HepG2 (cell line): Measurements from ENCODE around the gene PAK1. TPM values are rescaled to one million over a fixed set of nuclear protein-coding genes. Genes with fewer than 3 reads are reported as not detected.

ENCODE experiments used
- ARID3A ChIP-seq: IDR thresholded peaks from 2 replicates; pipeline ENCODE4 v1.6.1; 2012; ENCODE audit warnings: low read depth, low read length, improper control_type of control experiment
- CREM ChIP-seq, 2 experiments: sonication (generic) in 1 of 2; formaldehyde crosslinking in 1 of 2; IDR thresholded peaks; 2 replicates each; pipeline versions ENCODE4 v1.4.0 to v1.6.1; 2016 to 2020; ENCODE audit warnings: antibody characterized with exemption in 1 of 2, mild to moderate bottlenecking in 1 of 2, missing genetic modification reagents in 1 of 2
- HNRNPH1 ChIP-seq: fragments of 200-400 bp; formaldehyde crosslinking; optimal IDR thresholded peaks from 2 replicates; pipeline ENCODE3; 2017; ENCODE audit warnings: mild to moderate bottlenecking, low read depth, low read length
- IRF2 ChIP-seq: IDR thresholded peaks from 2 replicates; pipeline ENCODE4 v1.6.1; 2018; ENCODE audit warnings: missing genetic modification reagents, missing compliant biosample characterization
- MIER3 ChIP-seq: IDR thresholded peaks from 2 replicates; pipeline ENCODE4 v1.6.1; 2016; ENCODE audit warnings: missing compliant biosample characterization, borderline replicate concordance
- NFKB2 ChIP-seq: sonication (generic); formaldehyde crosslinking; IDR thresholded peaks from 2 replicates; pipeline ENCODE4 v1.4.0; 2020; ENCODE audit warnings: missing genetic modification reagents, borderline replicate concordance
- RELA ChIP-seq: sonication (generic); formaldehyde crosslinking; IDR thresholded peaks from 2 replicates; pipeline ENCODE4 v1.4.0; 2020; ENCODE audit warnings: missing genetic modification reagents
- REXO4 ChIP-seq: sonication (generic); formaldehyde crosslinking; IDR thresholded peaks from 2 replicates; pipeline ENCODE4 v1.8.0; 2022; ENCODE audit warnings: missing genetic modification reagents, mild to moderate bottlenecking, borderline replicate concordance
- RNF2 ChIP-seq: fragments of 450-650 bp; conservative IDR thresholded peaks from 2 replicates; pipeline ENCODE4 v1.6.1; 2016; ENCODE audit warnings: low read depth
- TRIM24 ChIP-seq: sonication (generic); formaldehyde crosslinking; IDR thresholded peaks from 2 replicates; pipeline ENCODE4 v1.8.0; 2022; ENCODE audit warnings: mild to moderate bottlenecking, missing genetic modification reagents
- ZFP36L1 ChIP-seq: sonication (generic); formaldehyde crosslinking; IDR thresholded peaks from 2 replicates; pipeline ENCODE4 v1.8.0; 2022; ENCODE audit warnings: mild to moderate bottlenecking, missing genetic modification reagents, moderate library complexity
- ZNF607 ChIP-seq: sonication (generic); formaldehyde crosslinking; IDR thresholded peaks from 2 replicates; pipeline ENCODE4 v1.5.1; 2020; ENCODE audit warnings: missing genetic modification reagents, mild to moderate bottlenecking, borderline replicate concordance
- polyA plus RNA-seq, 8 experiments: library from polyadenylated mRNA; depleted of rRNA in 3 of 8; stranded (reverse) in 7 of 8; unstranded in 1 of 8; fragments of >200 nt; fragmentation: Illumina TruSeq in 4 of 8; extraction: Trizol in 4 of 8; gene quantifications; 2 replicates each; pipeline versions ENCODE4 v1.2.1 to v1.2.3, GENCODE V29; 2011 to 2016; ENCODE audit warnings: low read depth in 4 of 8, missing spikeins in 1 of 8, mixed read lengths in 1 of 8; ENCODE audit not compliant: insufficient read depth in 1 of 8
- total RNA-seq, 5 experiments: library from RNA; depleted of rRNA; stranded (reverse); fragments of >200 nt; fragmentation: Illumina TruSeq; extraction: Trizol; gene quantifications; 2 replicates each; pipeline ENCODE4 v1.2.3, GENCODE V29; 2016; ENCODE audit warnings: low read depth in 1 of 5
- TF ChIP-seq, protein P1 (sequence below): sonication (generic); formaldehyde crosslinking; IDR thresholded peaks from 2 replicates; pipeline ENCODE4 v1.4.0; 2020; ENCODE audit warnings: missing genetic modification reagents, borderline replicate concordance
- TF ChIP-seq, protein P2 (sequence below): sonication (generic); formaldehyde crosslinking; IDR thresholded peaks from 2 replicates; pipeline ENCODE4 v1.5.0; 2020; ENCODE audit warnings: mild to moderate bottlenecking, missing genetic modification reagents, moderate library complexity
- TF ChIP-seq, protein P3 (sequence below): sonication (generic); formaldehyde crosslinking; IDR thresholded peaks from 2 replicates; pipeline ENCODE4 v1.8.1; 2022; ENCODE audit warnings: low read depth, mild to moderate bottlenecking, missing genetic modification reagents
- TF ChIP-seq, protein P4 (sequence below): sonication (generic); formaldehyde crosslinking; IDR thresholded peaks from 2 replicates; pipeline ENCODE4 v1.4.0; 2020; ENCODE audit warnings: missing genetic modification reagents

PAK1 gene
- total and polyA plus RNA-seq, 2 of the 13 experiments (the other 11 are each of a cell fraction or from before 2014, with no cell fraction given) = 1.5 to 4.3 TPM

- no peak for TF ChIP-seq ZNF607 (CRISPR knock-in tag)
- TF ChIP-seq, protein P1, sequence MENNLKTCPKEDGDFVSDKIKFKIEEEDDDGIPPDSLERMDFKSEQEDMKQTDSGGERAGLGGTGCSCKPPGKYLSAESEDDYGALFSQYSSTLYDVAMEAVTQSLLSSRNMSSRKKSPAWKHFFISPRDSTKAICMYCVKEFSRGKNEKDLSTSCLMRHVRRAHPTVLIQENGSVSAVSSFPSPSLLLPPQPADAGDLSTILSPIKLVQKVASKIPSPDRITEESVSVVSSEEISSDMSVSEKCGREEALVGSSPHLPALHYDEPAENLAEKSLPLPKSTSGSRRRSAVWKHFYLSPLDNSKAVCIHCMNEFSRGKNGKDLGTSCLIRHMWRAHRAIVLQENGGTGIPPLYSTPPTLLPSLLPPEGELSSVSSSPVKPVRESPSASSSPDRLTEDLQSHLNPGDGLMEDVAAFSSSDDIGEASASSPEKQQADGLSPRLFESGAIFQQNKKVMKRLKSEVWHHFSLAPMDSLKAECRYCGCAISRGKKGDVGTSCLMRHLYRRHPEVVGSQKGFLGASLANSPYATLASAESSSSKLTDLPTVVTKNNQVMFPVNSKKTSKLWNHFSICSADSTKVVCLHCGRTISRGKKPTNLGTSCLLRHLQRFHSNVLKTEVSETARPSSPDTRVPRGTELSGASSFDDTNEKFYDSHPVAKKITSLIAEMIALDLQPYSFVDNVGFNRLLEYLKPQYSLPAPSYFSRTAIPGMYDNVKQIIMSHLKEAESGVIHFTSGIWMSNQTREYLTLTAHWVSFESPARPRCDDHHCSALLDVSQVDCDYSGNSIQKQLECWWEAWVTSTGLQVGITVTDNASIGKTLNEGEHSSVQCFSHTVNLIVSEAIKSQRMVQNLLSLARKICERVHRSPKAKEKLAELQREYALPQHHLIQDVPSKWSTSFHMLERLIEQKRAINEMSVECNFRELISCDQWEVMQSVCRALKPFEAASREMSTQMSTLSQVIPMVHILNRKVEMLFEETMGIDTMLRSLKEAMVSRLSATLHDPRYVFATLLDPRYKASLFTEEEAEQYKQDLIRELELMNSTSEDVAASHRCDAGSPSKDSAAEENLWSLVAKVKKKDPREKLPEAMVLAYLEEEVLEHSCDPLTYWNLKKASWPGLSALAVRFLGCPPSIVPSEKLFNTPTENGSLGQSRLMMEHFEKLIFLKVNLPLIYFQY = peak; percentile 53; the same call in 1 of the 2 replicates
- no peak for TF ChIP-seq RNF2
- TF ChIP-seq TRIM24 (CRISPR knock-in tag) = no peak
- TF ChIP-seq CREM (IDR thresholded peaks at IDR 0.05) = no peak
- no peak for TF ChIP-seq CREM (CRISPR knock-in tag; IDR thresholded peaks at IDR 0.05)
- TF ChIP-seq IRF2 (CRISPR knock-in tag) = peak; percentile 50; the same call in 1 of the 2 replicates
- 0 out of 2 replicates have a peak, but pooled peaks have one; percentile 46 for TF ChIP-seq MIER3 (CRISPR knock-in tag)
- no peak for TF ChIP-seq REXO4 (CRISPR knock-in tag)
- no peak for TF ChIP-seq NFKB2 (CRISPR knock-in tag)
- no peak for TF ChIP-seq ARID3A
- peak; percentile 45; the same call in 1 of the 2 replicates for TF ChIP-seq ZFP36L1 (CRISPR knock-in tag)
- TF ChIP-seq HNRNPH1 = no peak
- TF ChIP-seq, protein P2, sequence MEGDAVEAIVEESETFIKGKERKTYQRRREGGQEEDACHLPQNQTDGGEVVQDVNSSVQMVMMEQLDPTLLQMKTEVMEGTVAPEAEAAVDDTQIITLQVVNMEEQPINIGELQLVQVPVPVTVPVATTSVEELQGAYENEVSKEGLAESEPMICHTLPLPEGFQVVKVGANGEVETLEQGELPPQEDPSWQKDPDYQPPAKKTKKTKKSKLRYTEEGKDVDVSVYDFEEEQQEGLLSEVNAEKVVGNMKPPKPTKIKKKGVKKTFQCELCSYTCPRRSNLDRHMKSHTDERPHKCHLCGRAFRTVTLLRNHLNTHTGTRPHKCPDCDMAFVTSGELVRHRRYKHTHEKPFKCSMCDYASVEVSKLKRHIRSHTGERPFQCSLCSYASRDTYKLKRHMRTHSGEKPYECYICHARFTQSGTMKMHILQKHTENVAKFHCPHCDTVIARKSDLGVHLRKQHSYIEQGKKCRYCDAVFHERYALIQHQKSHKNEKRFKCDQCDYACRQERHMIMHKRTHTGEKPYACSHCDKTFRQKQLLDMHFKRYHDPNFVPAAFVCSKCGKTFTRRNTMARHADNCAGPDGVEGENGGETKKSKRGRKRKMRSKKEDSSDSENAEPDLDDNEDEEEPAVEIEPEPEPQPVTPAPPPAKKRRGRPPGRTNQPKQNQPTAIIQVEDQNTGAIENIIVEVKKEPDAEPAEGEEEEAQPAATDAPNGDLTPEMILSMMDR (CRISPR knock-in tag) = no peak
- no peak for TF ChIP-seq RELA (CRISPR knock-in tag)
- TF ChIP-seq, protein P3, sequence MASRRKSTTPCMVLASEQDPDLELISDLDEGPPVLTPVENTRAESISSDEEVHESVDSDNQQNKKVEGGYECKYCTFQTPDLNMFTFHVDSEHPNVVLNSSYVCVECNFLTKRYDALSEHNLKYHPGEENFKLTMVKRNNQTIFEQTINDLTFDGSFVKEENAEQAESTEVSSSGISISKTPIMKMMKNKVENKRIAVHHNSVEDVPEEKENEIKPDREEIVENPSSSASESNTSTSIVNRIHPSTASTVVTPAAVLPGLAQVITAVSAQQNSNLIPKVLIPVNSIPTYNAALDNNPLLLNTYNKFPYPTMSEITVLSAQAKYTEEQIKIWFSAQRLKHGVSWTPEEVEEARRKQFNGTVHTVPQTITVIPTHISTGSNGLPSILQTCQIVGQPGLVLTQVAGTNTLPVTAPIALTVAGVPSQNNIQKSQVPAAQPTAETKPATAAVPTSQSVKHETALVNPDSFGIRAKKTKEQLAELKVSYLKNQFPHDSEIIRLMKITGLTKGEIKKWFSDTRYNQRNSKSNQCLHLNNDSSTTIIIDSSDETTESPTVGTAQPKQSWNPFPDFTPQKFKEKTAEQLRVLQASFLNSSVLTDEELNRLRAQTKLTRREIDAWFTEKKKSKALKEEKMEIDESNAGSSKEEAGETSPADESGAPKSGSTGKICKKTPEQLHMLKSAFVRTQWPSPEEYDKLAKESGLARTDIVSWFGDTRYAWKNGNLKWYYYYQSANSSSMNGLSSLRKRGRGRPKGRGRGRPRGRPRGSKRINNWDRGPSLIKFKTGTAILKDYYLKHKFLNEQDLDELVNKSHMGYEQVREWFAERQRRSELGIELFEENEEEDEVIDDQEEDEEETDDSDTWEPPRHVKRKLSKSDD = no peak
- TF ChIP-seq, protein P4, sequence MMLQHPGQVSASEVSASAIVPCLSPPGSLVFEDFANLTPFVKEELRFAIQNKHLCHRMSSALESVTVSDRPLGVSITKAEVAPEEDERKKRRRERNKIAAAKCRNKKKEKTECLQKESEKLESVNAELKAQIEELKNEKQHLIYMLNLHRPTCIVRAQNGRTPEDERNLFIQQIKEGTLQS (CRISPR knock-in tag) = no peak
Measured at GRCh38 chr11:77299528-77299993, 174.3 kb downstream of the PAK1 start (continued).
